Measurements from ENCODE around the gene OPA1.

OPA1 gene

DNA sequence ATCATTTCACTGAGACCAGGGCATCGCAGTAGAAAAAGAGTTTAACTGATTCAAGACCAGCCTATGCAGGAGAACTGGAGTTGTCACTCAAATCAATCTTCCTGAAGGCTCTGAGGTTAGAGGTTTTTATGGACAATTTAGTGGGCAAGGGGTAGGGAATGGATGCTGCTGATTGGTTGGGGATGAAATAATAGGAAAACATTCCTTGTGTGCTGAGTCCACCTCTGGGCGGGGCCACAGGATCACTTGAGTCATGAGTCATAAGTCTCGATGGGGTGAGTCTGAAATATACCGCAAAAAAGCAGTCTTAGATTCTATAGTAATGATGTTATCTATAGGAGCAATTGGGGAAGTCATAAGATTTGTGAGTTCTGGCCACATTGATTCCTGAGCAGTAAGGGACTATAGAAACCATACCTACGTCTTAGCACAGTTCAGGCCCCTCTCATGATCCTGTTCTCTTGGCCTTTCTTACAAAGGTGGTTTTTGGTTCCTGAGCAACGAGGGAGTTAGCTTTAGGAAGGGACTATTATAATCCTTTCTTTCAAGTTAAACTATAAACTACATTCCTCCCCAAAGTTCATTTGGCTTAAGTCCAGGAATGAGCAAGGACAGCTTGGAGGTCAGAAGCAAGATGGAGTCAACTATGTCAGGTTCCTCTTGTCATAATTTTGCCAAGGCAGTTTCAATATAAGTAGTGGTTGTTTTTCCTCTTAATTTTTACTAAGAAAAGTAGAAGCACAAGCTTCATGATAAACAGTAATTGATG lies 2.7 kb upstream of the OPA1 start:
- Histone ChIP-seq H3K27ac (ENCODE audit: low read length) (no peak overlapping the region), H3K36me3 (ENCODE audit: insufficient read depth, low read length) (no peaks in the 10 kb centered on the region; the same call in 1 of the 2 replicates)
- DNase-seq, result no peak

GRCh38 chr3:193593668-193594030 lies 641 bp downstream of the OPA1 start:
- Histone ChIP-seq H3K4me3 (ENCODE audit: low read depth in 1 of 2, low read length in 2 of 2) (peak overlapping the region; percentile 66 to 87), H2AFZ (ENCODE audit: low read depth, low read length) (peak overlapping the region; percentile 87), H3K9me3 (ENCODE audit: insufficient read depth, low read length, severe bottlenecking) (no peaks in the 10 kb centered on the region), H3K79me2 (ENCODE audit: insufficient read depth, low read length) (peaks cover 66% of the 10 kb centered on the region), H3K4me1 (ENCODE audit: insufficient read depth, low read length) (peaks cover 36% of the 10 kb centered on the region), H3K36me3 (ENCODE audit: insufficient read depth, low read length) (peaks cover 12% of the 10 kb centered on the region), H3K4me2 (ENCODE audit: insufficient read depth, low read length) (peak overlapping the region; percentile 74), H4K20me1 (ENCODE audit: insufficient read depth, low read length) (peaks cover 15% of the 10 kb centered on the region; the same call in 1 of the 2 replicates), H3K27ac (ENCODE audit: low read length) (peak overlapping the region; percentile 77), H3K27me3 (ENCODE audit: insufficient read depth, low read length, poor library complexity) (no peaks in the 10 kb centered on the region), H3K9ac (ENCODE audit: low read depth, low read length) (peak overlapping the region; percentile 86)
- TF ChIP-seq EZH2 (IDR thresholded peaks at IDR 0.05; ENCODE audit: borderline replicate concordance, low read depth, low read length, severe bottlenecking), result no peak
- DNase-seq (peak; percentile 23), ATAC-seq (ENCODE audit: insufficient read depth, low read depth) (peak; percentile 28)

More for the DNA sequence above, 2.7 kb upstream of the OPA1 start:
- H4K20me1 ChIP-seq (ENCODE audit: insufficient read depth, low read length), result 0 out of 2 replicates have a peak, but pooled peaks cover 2% of the 10 kb centered on the region
- H3K4me2 ChIP-seq (ENCODE audit: insufficient read depth, low read length), result no peak overlapping the region
- H3K79me2 ChIP-seq (ENCODE audit: insufficient read depth, low read length), result peaks cover 35% of the 10 kb centered on the region
- no peak overlapping the region for H2AFZ ChIP-seq (ENCODE audit: low read depth, low read length)
- ATAC-seq (ENCODE audit: insufficient read depth, low read depth), result no peak
- no peaks in the 10 kb centered on the region for H3K9me3 ChIP-seq (ENCODE audit: insufficient read depth, low read length, severe bottlenecking)
- TF ChIP-seq EZH2 (IDR thresholded peaks at IDR 0.05; ENCODE audit: borderline replicate concordance, low read depth, low read length, severe bottlenecking), result no peak
- H3K9ac ChIP-seq (ENCODE audit: low read depth, low read length), result no peak overlapping the region
- H3K4me3 ChIP-seq (ENCODE audit: low read depth in 1 of 2, low read length in 2 of 2), result no peak overlapping the region
- peaks cover 28% of the 10 kb centered on the region for H3K4me1 ChIP-seq (ENCODE audit: insufficient read depth, low read length)
- no peaks in the 10 kb centered on the region for H3K27me3 ChIP-seq (ENCODE audit: insufficient read depth, low read length, poor library complexity)

GRCh38 chr3:193594946-193595689 lies 2.1 kb downstream of the OPA1 start:
- H3K27me3 ChIP-seq (ENCODE audit: insufficient read depth, low read length, poor library complexity), result no peaks in the 10 kb centered on the region
- peak overlapping the region; percentile 23; the same call in 1 of the 2 replicates for H3K9ac ChIP-seq (ENCODE audit: low read depth, low read length)
- peak overlapping the region; percentile 4 to 66; a peak in 2 of 4 replicates for H3K4me3 ChIP-seq (ENCODE audit: low read depth in 1 of 2, low read length in 2 of 2)
- peaks cover 23% of the 10 kb centered on the region; the same call in 1 of the 2 replicates for H4K20me1 ChIP-seq (ENCODE audit: insufficient read depth, low read length)
- peaks cover 36% of the 10 kb centered on the region for H3K4me1 ChIP-seq (ENCODE audit: insufficient read depth, low read length)
- peaks cover 80% of the 10 kb centered on the region for H3K79me2 ChIP-seq (ENCODE audit: insufficient read depth, low read length)
- no peak for TF ChIP-seq EZH2 (IDR thresholded peaks at IDR 0.05; ENCODE audit: borderline replicate concordance, low read depth, low read length, severe bottlenecking)
- TF ChIP-seq CTCF (IDR thresholded peaks at IDR 0.05; ENCODE audit: borderline replicate concordance, extremely low read depth, low read length, poor library complexity, severe bottlenecking), result no peak
- H2AFZ ChIP-seq (ENCODE audit: low read depth, low read length), result no peak overlapping the region
- ATAC-seq (ENCODE audit: insufficient read depth, low read depth) (no peak), DNase-seq (no peak)
- peak overlapping the region; percentile 74 for H3K4me2 ChIP-seq (ENCODE audit: insufficient read depth, low read length)
- H3K36me3 ChIP-seq (ENCODE audit: insufficient read depth, low read length), result peaks cover 16% of the 10 kb centered on the region
- no peaks in the 10 kb centered on the region for H3K9me3 ChIP-seq (ENCODE audit: insufficient read depth, low read length, severe bottlenecking)
- H3K27ac ChIP-seq (ENCODE audit: low read length), result no peak overlapping the region

GRCh38 chr3:193595939-193596487 lies 3.0 kb downstream of the OPA1 start:
- H3K4me1 ChIP-seq (ENCODE audit: insufficient read depth, low read length), result peaks cover 36% of the 10 kb centered on the region
- no peak overlapping the region for H3K9ac ChIP-seq (ENCODE audit: low read depth, low read length)
- H2AFZ ChIP-seq (ENCODE audit: low read depth, low read length), result no peak overlapping the region
- peaks cover 31% of the 10 kb centered on the region; the same call in 1 of the 2 replicates for H4K20me1 ChIP-seq (ENCODE audit: insufficient read depth, low read length)
- H3K4me3 ChIP-seq (ENCODE audit: low read depth in 1 of 2, low read length in 2 of 2), result no peak overlapping the region
- H3K27me3 ChIP-seq (ENCODE audit: insufficient read depth, low read length, poor library complexity), result no peaks in the 10 kb centered on the region
- TF ChIP-seq CTCF (IDR thresholded peaks at IDR 0.05; ENCODE audit: borderline replicate concordance, extremely low read depth, low read length, poor library complexity, severe bottlenecking) (no peak), EZH2 (IDR thresholded peaks at IDR 0.05; ENCODE audit: borderline replicate concordance, low read depth, low read length, severe bottlenecking) (no peak)
- H3K79me2 ChIP-seq (ENCODE audit: insufficient read depth, low read length), result peaks cover 89% of the 10 kb centered on the region
- H3K27ac ChIP-seq (ENCODE audit: low read length), result no peak overlapping the region
- DNase-seq (no peak), ATAC-seq (ENCODE audit: insufficient read depth, low read depth) (no peak)
- no peak overlapping the region; the same call in 1 of the 2 replicates for H3K4me2 ChIP-seq (ENCODE audit: insufficient read depth, low read length)
- H3K9me3 ChIP-seq (ENCODE audit: insufficient read depth, low read length, severe bottlenecking), result no peaks in the 10 kb centered on the region
- peaks cover 16% of the 10 kb centered on the region for H3K36me3 ChIP-seq (ENCODE audit: insufficient read depth, low read length)

All from DND-41 (cell line).